HEK293 (cell line): ENCODE results near the gene HOXD10.

Experiments
- CTCF ChIA-PET: fragments of 350-600 bp; formaldehyde crosslinking; extraction: SDS; loops from one replicate; lab custom pipeline; 2021; ENCODE audit warnings: antibody characterized with exemption; lab: Yijun Ruan, JAX
- POLR2A ChIA-PET: fragments of 300-600 bp; formaldehyde crosslinking; extraction: SDS; loops from one replicate; lab custom pipeline; 2020; ENCODE audit warnings: antibody characterized with exemption, inconsistent platforms; lab: Yijun Ruan, JAX
- H3K27ac ChIP-seq: fragments of 200-500 bp; sonication (Bioruptor generic); 2 replicates; pipeline ENCODE4 v1.5.1; 2014; ENCODE audit warnings: low read depth, low read length, control low read depth, inconsistent platforms; ENCODE audit errors: extremely low read depth
- H3K36me3 ChIP-seq, 2 experiments: fragments of 200-500 bp in 1 of 2; sonication (Bioruptor generic) in 1 of 2; 1 replicate in 1 of 2; 2 replicates in 1 of 2; pipeline ENCODE4 v1.5.1; 2014 to 2017; ENCODE audit warnings: inconsistent platforms in 2 of 2, low read length in 2 of 2; ENCODE audit not compliant: control insufficient read depth in 2 of 2, insufficient read depth in 1 of 2
- H3K4me1 ChIP-seq: fragments of 200-500 bp; sonication (Bioruptor generic); 2 replicates; pipeline ENCODE4 v1.5.1; 2014; ENCODE audit warnings: mild to moderate bottlenecking, low read length, inconsistent platforms; ENCODE audit not compliant: control insufficient read depth, insufficient read depth
- H3K4me3 ChIP-seq: 2 replicates; pipeline ENCODE4 v1.5.1; 2011; ENCODE audit warnings: low read depth, mild to moderate bottlenecking, control low read depth, low read length, moderate library complexity
- H3K9me3 ChIP-seq: fragments of 200-500 bp; sonication (Bioruptor generic); 2 replicates; pipeline ENCODE4 v1.5.1; 2014; ENCODE audit warnings: low read depth, low read length, inconsistent platforms; ENCODE audit not compliant: control insufficient read depth, insufficient read depth
- OSR2 ChIP-seq: fragments of 450-650 bp; formaldehyde crosslinking; IDR thresholded peaks from 2 replicates; pipeline ENCODE4 v1.5.1; 2016; ENCODE audit warnings: missing biosample characterization, missing genetic modification characterization
- REST ChIP-seq: fragments of 450-650 bp; formaldehyde crosslinking; IDR thresholded peaks from 2 replicates; pipeline ENCODE4 v1.5.1; 2016; ENCODE audit warnings: missing biosample characterization, missing genetic modification characterization
- SCRT1 ChIP-seq: fragments of 450-650 bp; formaldehyde crosslinking; IDR thresholded peaks from 2 replicates; pipeline ENCODE4 v1.5.1; 2016; ENCODE audit warnings: missing biosample characterization, missing genetic modification characterization, borderline replicate concordance
- TRIM28 ChIP-seq: IDR thresholded peaks from 2 replicates; pipeline ENCODE4 v1.6.1; 2011; ENCODE audit warnings: low read length, control low read depth, borderline replicate concordance
- ZNF16 ChIP-seq: fragments of 450-650 bp; formaldehyde crosslinking; IDR thresholded peaks from 2 replicates; pipeline ENCODE4 v1.5.1; 2016; ENCODE audit warnings: low read depth, missing biosample characterization, missing genetic modification characterization
- ZNF175 ChIP-seq: fragments of 450-650 bp; formaldehyde crosslinking; IDR thresholded peaks from 2 replicates; pipeline ENCODE4 v1.5.1; 2016; ENCODE audit warnings: missing biosample characterization, missing genetic modification characterization
- ZNF214 ChIP-seq: fragments of 450-650 bp; formaldehyde crosslinking; IDR thresholded peaks from 2 replicates; pipeline ENCODE4 v1.5.1; 2017; ENCODE audit warnings: missing biosample characterization, mild to moderate bottlenecking, missing genetic modification characterization, borderline replicate concordance
- ZNF280C ChIP-seq: fragments of 450-650 bp; formaldehyde crosslinking; IDR thresholded peaks from 2 replicates; pipeline ENCODE4 v1.5.1; 2016; ENCODE audit warnings: missing biosample characterization, missing genetic modification characterization
- ZNF350 ChIP-seq: fragments of 450-650 bp; formaldehyde crosslinking; IDR thresholded peaks from 2 replicates; pipeline ENCODE4 v1.5.0; 2017; ENCODE audit warnings: missing biosample characterization, mild to moderate bottlenecking, missing genetic modification characterization
- ZNF416 ChIP-seq: fragments of 450-650 bp; formaldehyde crosslinking; IDR thresholded peaks from 2 replicates; pipeline ENCODE4 v1.5.1; 2016; ENCODE audit warnings: missing biosample characterization, missing genetic modification characterization
- ZNF776 ChIP-seq: fragments of 450-650 bp; formaldehyde crosslinking; IDR thresholded peaks from 2 replicates; pipeline ENCODE4 v1.5.0; 2017; ENCODE audit warnings: missing biosample characterization, missing genetic modification characterization, borderline replicate concordance
- TF ChIP-seq, protein P1 (sequence below): fragments of 450-650 bp; formaldehyde crosslinking; IDR thresholded peaks from 2 replicates; pipeline ENCODE4 v1.5.1; 2016; ENCODE audit warnings: missing biosample characterization, missing genetic modification characterization, borderline replicate concordance
- TF ChIP-seq, protein P2 (sequence below): fragments of 450-650 bp; formaldehyde crosslinking; IDR thresholded peaks from 2 replicates; pipeline ENCODE4 v1.5.1; 2016; ENCODE audit warnings: missing biosample characterization, missing genetic modification characterization
- TF ChIP-seq, protein P3 (sequence below): fragments of 450-650 bp; formaldehyde crosslinking; IDR thresholded peaks from 2 replicates; pipeline ENCODE4 v1.5.1; 2016; ENCODE audit warnings: missing biosample characterization, missing genetic modification characterization, borderline replicate concordance

HOXD10 gene

GRCh38 chr2:176102309-176102866 lies 14.2 kb upstream of the HOXD10 start:
- Histone ChIP-seq H3K4me1 (peaks cover 4% of the 10 kb centered on the region), H3K4me3 (no peak overlapping the region)
- TF ChIP-seq ZNF776 (no peak), ZNF175 (tag by site-specific recombination) (no peak), ZNF350 (tag by site-specific recombination) (no peak)
- TF ChIP-seq, all 188 proteins: peak for 0
- CTCF ChIA-PET: interaction anchor here (0.6 to 2.2 kb wide), 8 partner anchors 11 to 953 kb away, joined by 3 to 6 read pairs (median 3); no protein-coding TSS in a partner anchor
- no peak overlapping the region; the same call in 1 of the 2 replicates for H3K27ac ChIP-seq
- no peaks in the 10 kb centered on the region for H3K36me3 ChIP-seq
- POLR2A ChIA-PET: no interaction called here
- no peaks in the 10 kb centered on the region for H3K9me3 ChIP-seq

DNA sequence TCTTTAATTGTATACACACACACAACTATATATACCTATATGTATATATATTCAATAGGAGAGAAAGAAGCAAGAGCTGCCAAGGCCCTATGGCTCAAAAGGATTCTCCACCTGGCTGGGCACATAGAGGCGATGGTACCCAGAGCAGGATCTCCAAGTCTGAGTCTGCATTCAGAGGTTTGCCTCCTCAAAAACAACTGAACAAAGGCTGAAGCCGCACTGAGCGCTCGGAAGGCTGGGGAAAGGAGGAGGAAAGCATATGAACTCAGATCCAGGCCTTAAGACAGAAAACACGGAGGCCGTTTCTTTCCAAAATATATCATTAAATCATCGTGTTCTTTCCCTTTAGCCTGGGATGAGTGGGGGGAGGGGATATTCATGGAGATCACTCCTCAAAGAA lies 13.4 kb upstream of the HOXD10 start:
- no peak for TF ChIP-seq TRIM28
- TF ChIP-seq, protein P1, sequence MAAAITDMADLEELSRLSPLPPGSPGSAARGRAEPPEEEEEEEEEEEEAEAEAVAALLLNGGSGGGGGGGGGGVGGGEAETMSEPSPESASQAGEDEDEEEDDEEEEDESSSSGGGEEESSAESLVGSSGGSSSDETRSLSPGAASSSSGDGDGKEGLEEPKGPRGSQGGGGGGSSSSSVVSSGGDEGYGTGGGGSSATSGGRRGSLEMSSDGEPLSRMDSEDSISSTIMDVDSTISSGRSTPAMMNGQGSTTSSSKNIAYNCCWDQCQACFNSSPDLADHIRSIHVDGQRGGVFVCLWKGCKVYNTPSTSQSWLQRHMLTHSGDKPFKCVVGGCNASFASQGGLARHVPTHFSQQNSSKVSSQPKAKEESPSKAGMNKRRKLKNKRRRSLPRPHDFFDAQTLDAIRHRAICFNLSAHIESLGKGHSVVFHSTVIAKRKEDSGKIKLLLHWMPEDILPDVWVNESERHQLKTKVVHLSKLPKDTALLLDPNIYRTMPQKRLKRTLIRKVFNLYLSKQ (tag by site-specific recombination): no peak
- TF ChIP-seq ZNF416 (tag by site-specific recombination): no peak
- TF ChIP-seq ZNF175 (tag by site-specific recombination): no peak
- TF ChIP-seq, protein P2, sequence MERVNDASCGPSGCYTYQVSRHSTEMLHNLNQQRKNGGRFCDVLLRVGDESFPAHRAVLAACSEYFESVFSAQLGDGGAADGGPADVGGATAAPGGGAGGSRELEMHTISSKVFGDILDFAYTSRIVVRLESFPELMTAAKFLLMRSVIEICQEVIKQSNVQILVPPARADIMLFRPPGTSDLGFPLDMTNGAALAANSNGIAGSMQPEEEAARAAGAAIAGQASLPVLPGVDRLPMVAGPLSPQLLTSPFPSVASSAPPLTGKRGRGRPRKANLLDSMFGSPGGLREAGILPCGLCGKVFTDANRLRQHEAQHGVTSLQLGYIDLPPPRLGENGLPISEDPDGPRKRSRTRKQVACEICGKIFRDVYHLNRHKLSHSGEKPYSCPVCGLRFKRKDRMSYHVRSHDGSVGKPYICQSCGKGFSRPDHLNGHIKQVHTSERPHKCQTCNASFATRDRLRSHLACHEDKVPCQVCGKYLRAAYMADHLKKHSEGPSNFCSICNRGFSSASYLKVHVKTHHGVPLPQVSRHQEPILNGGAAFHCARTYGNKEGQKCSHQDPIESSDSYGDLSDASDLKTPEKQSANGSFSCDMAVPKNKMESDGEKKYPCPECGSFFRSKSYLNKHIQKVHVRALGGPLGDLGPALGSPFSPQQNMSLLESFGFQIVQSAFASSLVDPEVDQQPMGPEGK (tag by site-specific recombination): no peak
- TF ChIP-seq, protein P3, sequence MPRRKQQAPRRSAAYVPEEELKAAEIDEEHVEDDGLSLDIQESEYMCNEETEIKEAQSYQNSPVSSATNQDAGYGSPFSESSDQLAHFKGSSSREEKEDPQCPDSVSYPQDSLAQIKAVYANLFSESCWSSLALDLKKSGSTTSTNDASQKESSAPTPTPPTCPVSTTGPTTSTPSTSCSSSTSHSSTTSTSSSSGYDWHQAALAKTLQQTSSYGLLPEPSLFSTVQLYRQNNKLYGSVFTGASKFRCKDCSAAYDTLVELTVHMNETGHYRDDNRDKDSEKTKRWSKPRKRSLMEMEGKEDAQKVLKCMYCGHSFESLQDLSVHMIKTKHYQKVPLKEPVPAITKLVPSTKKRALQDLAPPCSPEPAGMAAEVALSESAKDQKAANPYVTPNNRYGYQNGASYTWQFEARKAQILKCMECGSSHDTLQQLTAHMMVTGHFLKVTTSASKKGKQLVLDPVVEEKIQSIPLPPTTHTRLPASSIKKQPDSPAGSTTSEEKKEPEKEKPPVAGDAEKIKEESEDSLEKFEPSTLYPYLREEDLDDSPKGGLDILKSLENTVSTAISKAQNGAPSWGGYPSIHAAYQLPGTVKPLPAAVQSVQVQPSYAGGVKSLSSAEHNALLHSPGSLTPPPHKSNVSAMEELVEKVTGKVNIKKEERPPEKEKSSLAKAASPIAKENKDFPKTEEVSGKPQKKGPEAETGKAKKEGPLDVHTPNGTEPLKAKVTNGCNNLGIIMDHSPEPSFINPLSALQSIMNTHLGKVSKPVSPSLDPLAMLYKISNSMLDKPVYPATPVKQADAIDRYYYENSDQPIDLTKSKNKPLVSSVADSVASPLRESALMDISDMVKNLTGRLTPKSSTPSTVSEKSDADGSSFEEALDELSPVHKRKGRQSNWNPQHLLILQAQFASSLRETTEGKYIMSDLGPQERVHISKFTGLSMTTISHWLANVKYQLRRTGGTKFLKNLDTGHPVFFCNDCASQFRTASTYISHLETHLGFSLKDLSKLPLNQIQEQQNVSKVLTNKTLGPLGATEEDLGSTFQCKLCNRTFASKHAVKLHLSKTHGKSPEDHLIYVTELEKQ: no peak
- no peak for TF ChIP-seq OSR2
- TF ChIP-seq ZNF16 (tag by site-specific recombination): no peak
- TF ChIP-seq REST (tag by site-specific recombination): no peak
- no peak for TF ChIP-seq ZNF214 (tag by site-specific recombination)
- TF ChIP-seq SCRT1: no peak
- TF ChIP-seq ZNF280C (tag by site-specific recombination): no peak
- TF ChIP-seq, all 188 proteins: peak for 0
- Histone ChIP-seq H3K36me3 (no peaks in the 10 kb centered on the region), H3K4me1 (peaks cover 4% of the 10 kb centered on the region), H3K4me3 (no peak overlapping the region; the same call in 1 of the 2 replicates), H3K27ac (peak overlapping the region; percentile 100; the same call in 1 of the 2 replicates), H3K9me3 (no peaks in the 10 kb centered on the region)
- ChIA-PET POLR2A (interaction anchor here (0.6 to 2.6 kb wide), 3 partner anchors 10 to 27 kb away, joined by 3 to 6 read pairs (median 5); no protein-coding TSS in a partner anchor), CTCF (interaction anchor here (0.6 to 2.2 kb wide), 4 partner anchors 24 to 851 kb away, joined by 3 to 4 read pairs (median 3); no protein-coding TSS in a partner anchor)
